Stimulated activated memory B cell treated with anti-CD40 and anti-IgM and Interleukin-4, amounts not matched to agents 10 μg/mL and 1 μg/mL and 100 μg/mL, for 72 hours (primary cell): ENCODE results near the gene METTL16.

ENCODE experiments used
- ATAC-seq: fragments of 150-1000 bp; cut with Tn5 transposase; 2 replicates; pipeline ENCODE4 v1.10.0; 2021
- H3K27ac Mint-ChIP-seq: one replicate; pipeline ENCODE4 v1.8.0; 2022; ENCODE audit warnings: mild to moderate bottlenecking, mixed read lengths
- H3K27me3 Mint-ChIP-seq: one replicate; pipeline ENCODE4 v1.8.0; 2022; ENCODE audit warnings: mixed read lengths
- H3K36me3 Mint-ChIP-seq: one replicate; pipeline ENCODE4 v1.8.0; 2022; ENCODE audit warnings: mixed read lengths
- H3K4me1 Mint-ChIP-seq: one replicate; pipeline ENCODE4 v1.8.0; 2022; ENCODE audit warnings: mixed read lengths
- H3K4me3 Mint-ChIP-seq: one replicate; pipeline ENCODE4 v1.8.0; 2022; ENCODE audit warnings: mild to moderate bottlenecking, moderate library complexity, mixed read lengths
- H3K9me3 Mint-ChIP-seq: one replicate; pipeline ENCODE4 v1.8.0; 2022; ENCODE audit warnings: mixed read lengths

Gene METTL16

GRCh38 chr17:2380226-2380922 lies 131.3 kb downstream of the METTL16 start:
- H3K4me3 Mint-ChIP-seq, result no peak overlapping the region
- H3K4me1 Mint-ChIP-seq, result peaks cover 6% of the 10 kb centered on the region
- peaks cover 21% of the 10 kb centered on the region for H3K36me3 Mint-ChIP-seq
- H3K9me3 Mint-ChIP-seq, result no peaks in the 10 kb centered on the region
- H3K27me3 Mint-ChIP-seq, result no peaks in the 10 kb centered on the region
- ATAC-seq, result no peak
- H3K27ac Mint-ChIP-seq, result no peak overlapping the region

GRCh38 chr17:2379489-2380225 lies 132.0 kb downstream of the METTL16 start:
- no peak overlapping the region for H3K4me3 Mint-ChIP-seq
- H3K9me3 Mint-ChIP-seq, result no peaks in the 10 kb centered on the region
- H3K27me3 Mint-ChIP-seq, result no peaks in the 10 kb centered on the region
- no peak overlapping the region for H3K27ac Mint-ChIP-seq
- H3K36me3 Mint-ChIP-seq, result peaks cover 21% of the 10 kb centered on the region
- no peak for ATAC-seq
- H3K4me1 Mint-ChIP-seq, result peaks cover 6% of the 10 kb centered on the region

- peaks cover 21% of the 10 kb centered on the region for H3K36me3 Mint-ChIP-seq
- H3K27ac Mint-ChIP-seq, result peak overlapping the region; percentile 32
- peaks cover 6% of the 10 kb centered on the region for H3K4me1 Mint-ChIP-seq
- H3K4me3 Mint-ChIP-seq, result no peak overlapping the region
- no peaks in the 10 kb centered on the region for H3K27me3 Mint-ChIP-seq
- H3K9me3 Mint-ChIP-seq, result no peaks in the 10 kb centered on the region
- ATAC-seq, result no peak
Observed at GRCh38 chr17:2378905-2379304, 132.8 kb downstream of the METTL16 start.

GRCh38 chr17:2377659-2378058 lies 134.0 kb downstream of the METTL16 start:
- Mint-ChIP-seq H3K4me1 (no peaks in the 10 kb centered on the region), H3K4me3 (no peak overlapping the region), H3K27ac (no peak overlapping the region), H3K9me3 (no peaks in the 10 kb centered on the region), H3K36me3 (peaks cover 28% of the 10 kb centered on the region), H3K27me3 (no peaks in the 10 kb centered on the region)
- ATAC-seq, result no peak

DNA sequence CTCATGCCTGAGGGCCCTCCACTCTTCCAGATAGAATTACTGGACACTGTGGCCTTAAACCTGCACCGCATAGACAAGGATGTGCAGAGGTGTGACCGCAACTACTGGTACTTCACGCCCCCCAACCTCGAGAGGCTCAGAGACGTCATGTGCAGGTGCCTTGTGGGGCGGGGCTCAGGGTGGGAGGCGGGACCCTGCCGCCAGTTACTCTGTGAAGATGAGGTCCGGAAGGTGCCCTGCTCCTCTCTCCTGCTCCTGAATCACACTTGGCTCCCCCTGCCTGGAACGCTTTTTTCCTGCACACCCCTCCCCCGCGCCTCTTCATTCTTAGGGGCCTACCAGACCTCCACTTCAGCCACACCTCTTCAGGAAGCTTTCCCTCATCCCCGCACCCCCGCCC lies 135.6 kb downstream of the METTL16 start:
- no peak overlapping the region for H3K27ac Mint-ChIP-seq
- H3K27me3 Mint-ChIP-seq, result no peaks in the 10 kb centered on the region
- H3K36me3 Mint-ChIP-seq, result peaks cover 29% of the 10 kb centered on the region
- H3K4me3 Mint-ChIP-seq, result no peak overlapping the region
- no peaks in the 10 kb centered on the region for H3K9me3 Mint-ChIP-seq
- no peak for ATAC-seq
- H3K4me1 Mint-ChIP-seq, result no peaks in the 10 kb centered on the region

DNA sequence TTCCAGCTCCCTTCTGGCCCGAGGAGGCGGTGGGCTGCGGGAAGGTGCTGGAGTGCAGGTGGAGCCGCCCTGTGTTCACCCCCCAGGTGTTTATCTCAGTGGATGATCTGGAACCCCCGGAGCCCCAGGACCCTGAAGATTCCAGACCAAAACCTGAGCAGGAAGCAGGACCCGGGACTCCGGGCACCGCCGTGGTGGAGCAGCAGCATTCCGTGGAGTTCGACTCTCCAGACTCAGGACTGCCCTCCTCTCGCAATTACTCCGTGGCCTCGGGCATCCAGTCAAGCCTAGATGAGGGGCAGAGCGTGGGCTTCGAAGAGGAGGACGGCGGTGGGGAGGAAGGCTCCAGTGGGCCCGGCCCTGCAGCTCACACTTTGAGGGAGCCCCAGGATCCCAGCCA lies 136.3 kb downstream of the METTL16 start:
- Mint-ChIP-seq H3K27me3 (no peaks in the 10 kb centered on the region), H3K36me3 (peaks cover 29% of the 10 kb centered on the region), H3K27ac (no peak overlapping the region), H3K4me3 (no peak overlapping the region), H3K4me1 (no peaks in the 10 kb centered on the region), H3K9me3 (no peaks in the 10 kb centered on the region)
- ATAC-seq, result no peak

DNA sequence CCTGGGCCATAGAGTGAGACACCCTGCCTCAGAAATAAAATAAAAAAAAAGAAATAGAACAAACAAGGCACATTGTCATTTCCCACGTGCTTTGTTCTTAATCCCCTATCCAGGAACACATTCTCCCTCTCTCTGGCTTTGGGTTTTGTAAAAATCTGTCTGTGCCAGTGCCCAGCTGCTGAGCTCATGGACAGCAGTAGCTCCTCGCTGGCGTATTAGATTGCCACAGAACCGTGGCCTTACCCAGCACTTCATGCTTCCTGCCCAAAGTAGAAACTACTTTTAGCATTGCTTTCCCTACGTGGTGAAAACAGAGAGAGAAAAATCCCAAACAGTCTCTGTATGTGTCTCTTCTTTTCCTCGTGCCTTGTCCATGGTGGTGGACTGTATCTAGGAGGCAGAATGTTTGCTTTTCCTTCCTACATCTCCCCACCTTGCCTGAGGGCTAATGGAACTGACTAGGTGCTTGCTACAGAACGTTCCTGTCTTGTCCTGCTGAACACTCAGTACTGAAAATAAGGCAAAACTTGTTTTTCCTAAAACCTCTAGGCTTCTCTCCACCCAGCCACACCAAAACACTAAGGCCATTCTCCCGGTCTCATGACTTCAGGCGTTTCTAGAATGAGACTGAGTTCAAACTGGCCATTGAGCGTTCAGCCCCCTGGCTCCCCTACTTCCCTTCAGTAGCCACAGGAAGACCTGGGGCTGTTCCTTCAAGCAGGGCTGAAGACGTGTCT lies 137.0 kb downstream of the METTL16 start:
- Mint-ChIP-seq H3K36me3 (peaks cover 35% of the 10 kb centered on the region), H3K27me3 (no peaks in the 10 kb centered on the region), H3K27ac (no peak overlapping the region), H3K4me1 (no peaks in the 10 kb centered on the region), H3K9me3 (no peaks in the 10 kb centered on the region), H3K4me3 (no peak overlapping the region)
- ATAC-seq, result no peak

DNA sequence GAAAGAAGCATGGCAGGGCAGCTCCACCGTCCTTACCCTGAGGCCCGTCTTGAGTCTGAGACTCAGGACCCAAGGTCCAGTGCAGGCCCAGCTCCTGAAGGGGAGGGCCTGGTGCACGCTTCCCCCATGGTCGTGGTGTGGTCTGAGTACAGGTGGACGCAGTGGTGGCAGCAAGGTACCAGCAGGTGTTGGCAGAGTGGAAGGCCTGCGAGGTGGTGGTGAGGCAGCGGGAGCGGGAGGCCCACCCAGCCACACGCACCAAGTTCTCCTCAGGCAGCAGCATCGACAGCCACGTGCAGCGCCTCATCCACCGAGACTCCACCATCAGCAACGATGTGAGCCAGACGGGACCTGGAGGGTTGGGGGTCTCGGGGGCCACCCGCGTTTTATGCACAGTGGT lies 138.5 kb downstream of the METTL16 start:
- Mint-ChIP-seq H3K4me1 (no peaks in the 10 kb centered on the region), H3K4me3 (no peak overlapping the region), H3K9me3 (no peaks in the 10 kb centered on the region), H3K27me3 (no peaks in the 10 kb centered on the region), H3K27ac (no peak overlapping the region), H3K36me3 (peaks cover 35% of the 10 kb centered on the region)
- ATAC-seq, result no peak

DNA sequence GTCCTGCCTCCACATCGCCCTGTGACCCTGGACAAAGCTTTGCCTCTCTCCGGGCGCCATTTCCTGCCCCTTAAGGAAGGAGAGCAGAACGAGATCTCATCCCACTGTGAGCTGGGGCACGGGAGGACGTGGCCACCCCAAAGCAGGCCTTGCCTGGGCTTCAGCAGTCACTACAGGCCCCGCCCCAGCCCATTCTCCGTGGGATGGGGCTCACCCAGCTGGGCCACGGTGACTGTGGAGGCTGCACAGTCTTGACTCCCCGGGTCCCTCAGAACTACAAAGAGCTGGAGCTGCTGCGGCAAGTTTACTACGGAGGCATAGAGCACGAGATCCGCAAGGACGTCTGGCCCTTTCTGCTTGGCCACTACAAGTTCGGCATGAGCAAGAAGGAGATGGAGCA lies 139.0 kb downstream of the METTL16 start:
- peaks cover 32% of the 10 kb centered on the region for H3K36me3 Mint-ChIP-seq
- no peaks in the 10 kb centered on the region for H3K27me3 Mint-ChIP-seq
- H3K4me1 Mint-ChIP-seq, result no peaks in the 10 kb centered on the region
- H3K27ac Mint-ChIP-seq, result no peak overlapping the region
- no peaks in the 10 kb centered on the region for H3K9me3 Mint-ChIP-seq
- H3K4me3 Mint-ChIP-seq, result no peak overlapping the region
- no peak for ATAC-seq

DNA sequence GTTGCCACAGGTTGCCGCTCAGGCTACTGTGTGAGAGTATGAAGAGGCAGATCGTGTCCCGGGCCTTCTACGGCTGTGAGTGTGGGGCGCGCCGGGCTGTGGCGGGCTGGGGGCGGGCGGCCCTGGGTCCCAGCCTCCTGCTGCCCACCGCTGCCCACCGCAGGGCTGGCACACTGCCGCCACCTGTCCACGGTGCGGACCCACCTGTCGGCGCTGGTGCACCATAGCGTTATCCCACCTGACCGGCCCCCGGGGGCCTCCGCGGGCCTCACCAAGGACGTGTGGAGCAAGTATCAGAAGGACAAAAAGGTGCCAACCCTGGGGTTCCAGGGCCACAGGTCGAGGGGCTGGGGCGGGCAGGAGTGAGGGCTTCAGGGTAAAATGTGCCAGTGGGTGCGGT lies 139.5 kb downstream of the METTL16 start:
- H3K27ac Mint-ChIP-seq, result no peak overlapping the region
- peaks cover 30% of the 10 kb centered on the region for H3K36me3 Mint-ChIP-seq
- no peaks in the 10 kb centered on the region for H3K9me3 Mint-ChIP-seq
- H3K27me3 Mint-ChIP-seq, result no peaks in the 10 kb centered on the region
- H3K4me1 Mint-ChIP-seq, result no peaks in the 10 kb centered on the region
- ATAC-seq, result peak; percentile 34
- no peak overlapping the region for H3K4me3 Mint-ChIP-seq

GRCh38 chr17:2371183-2372130 lies 140.2 kb downstream of the METTL16 start:
- Mint-ChIP-seq H3K36me3 (peaks cover 30% of the 10 kb centered on the region), H3K27ac (no peak overlapping the region), H3K9me3 (no peaks in the 10 kb centered on the region), H3K27me3 (no peaks in the 10 kb centered on the region), H3K4me1 (no peaks in the 10 kb centered on the region), H3K4me3 (no peak overlapping the region)
- ATAC-seq, result no peak

- H3K27ac Mint-ChIP-seq, result no peak overlapping the region
- no peaks in the 10 kb centered on the region for H3K4me1 Mint-ChIP-seq
- no peaks in the 10 kb centered on the region for H3K9me3 Mint-ChIP-seq
- H3K36me3 Mint-ChIP-seq, result peaks cover 26% of the 10 kb centered on the region
- no peak for ATAC-seq
- H3K27me3 Mint-ChIP-seq, result no peaks in the 10 kb centered on the region
- H3K4me3 Mint-ChIP-seq, result no peak overlapping the region
Observed at GRCh38 chr17:2370211-2370589, 141.5 kb downstream of the METTL16 start.

DNA sequence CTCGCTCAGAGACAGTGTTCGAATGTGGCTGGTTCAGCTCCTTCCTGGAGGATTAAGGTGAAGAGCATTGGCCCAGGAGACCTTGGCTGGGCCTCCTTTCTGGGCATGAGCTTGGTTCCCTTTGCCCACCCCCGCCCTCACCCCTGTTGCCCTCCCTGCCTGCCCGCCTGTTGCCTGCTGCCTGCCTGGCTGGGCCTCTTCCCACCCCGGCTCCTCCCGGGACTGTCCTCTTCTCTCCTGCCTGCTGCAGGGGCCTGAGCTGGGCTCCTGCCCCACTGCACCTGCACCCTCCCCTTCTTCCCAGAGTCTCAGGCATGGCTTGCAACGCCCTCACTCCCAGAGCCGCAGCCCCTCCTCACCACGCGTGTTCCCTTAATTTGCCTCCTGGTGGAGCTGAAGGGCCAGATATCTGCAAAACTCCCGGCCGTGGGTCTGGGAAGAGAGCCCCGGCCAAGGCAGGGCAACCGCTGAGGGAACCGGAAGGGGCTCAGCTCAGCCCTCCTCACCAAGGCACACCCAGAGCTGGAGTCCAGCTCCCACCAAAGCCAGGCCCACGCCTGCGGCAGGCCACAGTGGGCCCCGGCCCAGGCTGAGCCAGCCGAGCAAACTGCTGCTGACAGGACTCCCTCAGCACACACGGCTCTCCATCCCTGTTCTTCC lies 142.0 kb downstream of the METTL16 start:
- Mint-ChIP-seq H3K36me3 (peaks cover 30% of the 10 kb centered on the region), H3K27me3 (no peaks in the 10 kb centered on the region), H3K4me3 (no peak overlapping the region), H3K4me1 (no peaks in the 10 kb centered on the region), H3K27ac (no peak overlapping the region), H3K9me3 (no peaks in the 10 kb centered on the region)
- no peak for ATAC-seq

DNA sequence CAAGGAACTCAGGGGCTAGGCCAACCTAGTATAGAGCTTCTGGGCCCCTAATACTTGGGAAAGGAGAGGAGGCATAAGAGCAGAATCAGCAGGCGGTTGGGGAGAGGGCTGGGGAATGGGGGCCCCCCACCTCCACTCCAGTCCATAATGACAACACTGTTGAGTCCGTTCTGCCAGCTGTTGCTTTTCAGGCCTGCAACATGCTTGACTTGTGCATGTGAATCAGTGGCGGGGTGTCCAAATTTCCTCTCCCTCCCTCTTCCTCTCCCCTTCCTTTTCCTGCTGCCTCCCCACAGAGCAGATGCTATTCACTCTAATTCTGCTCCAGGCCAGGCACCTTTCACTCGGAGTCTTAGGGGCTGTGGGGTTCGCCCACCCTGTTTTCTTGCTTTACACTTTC lies 142.6 kb downstream of the METTL16 start:
- Mint-ChIP-seq H3K27me3 (no peaks in the 10 kb centered on the region), H3K4me1 (no peaks in the 10 kb centered on the region), H3K9me3 (no peaks in the 10 kb centered on the region), H3K4me3 (no peak overlapping the region), H3K36me3 (peaks cover 35% of the 10 kb centered on the region), H3K27ac (no peak overlapping the region)
- no peak for ATAC-seq
